Stimulated activated CD4-positive, alpha-beta T cell treated with anti-CD3 and anti-CD28 coated beads, Interleukin-2, amount 100 ng/mL, for 24 hours (primary cell): ENCODE results near the gene ZNF503.

ENCODE experiments used
- DNase-seq, 2 donors: peaks; one replicate each; pipeline ENCODE4 v3.0.0-alpha.2; 2020

Gene ZNF503

GRCh38 chr10:75406462-75407223 lies 5.1 kb upstream of the ZNF503 start:
- no peak for DNase-seq

DNA sequence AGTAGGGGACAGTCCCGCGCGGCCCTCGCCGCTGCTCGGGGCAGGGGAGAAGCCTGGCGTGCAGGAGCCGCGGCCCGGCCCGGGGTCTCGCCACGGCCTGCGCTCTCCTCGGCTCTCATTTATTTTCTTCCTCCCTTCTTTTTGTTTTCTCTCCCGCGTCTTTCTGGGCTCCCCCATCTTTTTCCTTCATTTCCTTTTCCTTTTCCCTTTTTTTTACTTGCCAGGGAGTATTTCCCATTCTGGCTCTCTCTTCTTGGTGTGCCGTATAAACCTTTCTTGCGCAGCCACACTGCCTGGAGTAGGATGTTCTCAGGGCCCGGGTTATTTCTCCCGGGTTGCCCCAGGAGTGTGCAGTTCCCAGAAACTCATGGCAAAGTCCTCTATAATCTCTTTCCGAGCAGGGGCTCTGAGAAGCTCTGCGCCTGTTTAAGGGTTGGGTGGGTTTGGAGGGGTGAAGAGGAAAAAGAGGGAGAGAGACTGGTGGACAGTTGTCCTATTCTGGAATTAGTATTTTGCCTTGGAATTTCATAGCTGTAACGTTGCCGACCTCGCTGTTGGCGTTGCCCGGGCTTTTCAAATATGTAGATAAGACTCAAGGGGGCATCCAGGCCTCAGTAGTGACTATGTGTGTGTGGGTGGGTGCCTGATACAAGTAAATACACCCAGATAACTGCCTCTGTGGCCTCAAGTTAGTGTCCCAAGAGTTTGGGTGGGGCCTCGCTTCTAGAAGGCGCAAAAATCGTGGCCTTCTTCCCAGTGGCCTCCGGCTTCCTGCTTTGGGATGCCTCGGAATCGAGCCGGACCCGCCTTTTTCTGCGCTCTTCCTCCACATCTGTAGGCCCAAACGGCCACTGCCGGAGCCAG lies 4.3 kb upstream of the ZNF503 start:
- no peak for DNase-seq

DNA sequence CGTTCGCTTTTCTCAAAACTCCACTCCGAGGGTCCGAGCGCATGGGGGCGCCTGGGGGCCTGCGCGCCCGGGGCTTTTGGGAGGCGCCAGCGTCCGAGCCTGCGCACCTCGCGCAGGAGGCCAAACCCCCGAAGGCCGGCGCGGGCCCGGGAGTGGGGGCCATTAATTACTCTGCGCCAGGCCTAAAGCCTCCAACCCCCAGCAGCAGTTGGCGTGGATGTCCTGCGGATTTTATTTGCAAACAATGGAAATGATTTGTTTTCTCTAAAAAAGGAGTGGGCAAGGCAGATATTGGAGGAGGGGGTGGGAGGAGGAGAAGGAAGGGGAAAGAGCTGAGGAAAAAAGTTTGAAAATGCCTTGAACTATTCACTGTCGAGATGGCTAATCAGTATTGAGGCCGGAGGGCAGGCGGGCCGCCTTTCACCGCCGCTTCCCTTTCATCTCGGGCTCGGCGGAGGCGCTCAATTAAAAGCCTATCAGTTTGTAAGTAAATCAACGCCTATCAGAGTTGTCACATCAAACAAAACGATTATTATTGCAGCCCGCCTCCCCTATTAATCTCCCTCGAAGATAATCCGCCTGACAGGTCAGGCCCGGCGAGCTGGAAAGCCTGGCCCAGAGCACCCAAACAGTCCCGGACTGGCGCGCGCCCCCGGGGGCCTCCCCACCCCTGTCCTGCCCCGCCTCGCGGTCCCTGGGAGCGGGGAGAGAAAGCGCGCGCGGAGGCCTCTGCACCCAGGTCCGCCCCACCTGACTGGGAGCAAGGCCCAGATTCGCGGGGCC lies 3.4 kb upstream of the ZNF503 start:
- DNase-seq, result no peak

DNA sequence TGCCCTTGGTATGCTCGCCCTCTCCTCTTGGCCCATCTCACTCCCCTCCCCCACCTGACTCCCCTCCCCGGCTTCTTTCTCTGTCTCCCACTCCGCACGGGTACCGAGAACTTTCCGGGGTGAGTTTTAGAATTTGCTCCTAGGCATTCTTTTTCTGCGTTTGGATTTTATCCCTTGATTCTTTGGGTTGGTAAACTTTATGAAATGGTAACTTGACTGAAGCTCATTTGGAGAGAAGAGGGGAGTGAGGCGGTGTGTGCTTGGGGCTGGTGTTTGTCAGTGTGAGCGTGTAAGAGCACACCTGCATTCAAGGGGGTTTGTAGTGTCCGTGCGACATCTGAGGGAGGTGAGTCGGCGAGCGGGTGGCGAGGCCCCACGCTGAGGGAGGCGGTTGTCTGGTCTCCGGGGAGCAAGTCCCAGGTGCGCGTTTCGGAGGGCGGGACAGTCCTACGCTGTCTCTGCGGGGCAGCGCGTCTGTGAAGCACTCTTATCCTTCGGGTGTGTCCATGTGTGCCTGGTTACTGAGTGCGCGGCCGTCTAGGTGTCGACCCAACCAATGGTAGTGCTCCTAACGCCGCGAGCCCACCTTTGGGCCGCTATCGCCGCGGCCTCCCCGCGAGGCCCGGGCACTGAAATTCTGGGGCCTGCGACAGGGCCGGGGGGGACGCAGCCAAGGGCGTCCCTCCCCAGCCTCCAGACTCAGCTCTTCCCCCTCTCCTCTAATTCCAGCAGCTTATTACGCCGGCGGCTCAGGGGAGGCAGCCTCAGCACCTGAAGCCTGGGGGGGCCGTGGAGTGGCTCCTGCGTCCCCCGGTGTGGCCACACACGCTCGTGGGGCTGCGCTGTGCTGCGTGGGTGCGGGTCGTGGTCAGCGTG lies 2.6 kb upstream of the ZNF503 start:
- no peak for DNase-seq

DNA sequence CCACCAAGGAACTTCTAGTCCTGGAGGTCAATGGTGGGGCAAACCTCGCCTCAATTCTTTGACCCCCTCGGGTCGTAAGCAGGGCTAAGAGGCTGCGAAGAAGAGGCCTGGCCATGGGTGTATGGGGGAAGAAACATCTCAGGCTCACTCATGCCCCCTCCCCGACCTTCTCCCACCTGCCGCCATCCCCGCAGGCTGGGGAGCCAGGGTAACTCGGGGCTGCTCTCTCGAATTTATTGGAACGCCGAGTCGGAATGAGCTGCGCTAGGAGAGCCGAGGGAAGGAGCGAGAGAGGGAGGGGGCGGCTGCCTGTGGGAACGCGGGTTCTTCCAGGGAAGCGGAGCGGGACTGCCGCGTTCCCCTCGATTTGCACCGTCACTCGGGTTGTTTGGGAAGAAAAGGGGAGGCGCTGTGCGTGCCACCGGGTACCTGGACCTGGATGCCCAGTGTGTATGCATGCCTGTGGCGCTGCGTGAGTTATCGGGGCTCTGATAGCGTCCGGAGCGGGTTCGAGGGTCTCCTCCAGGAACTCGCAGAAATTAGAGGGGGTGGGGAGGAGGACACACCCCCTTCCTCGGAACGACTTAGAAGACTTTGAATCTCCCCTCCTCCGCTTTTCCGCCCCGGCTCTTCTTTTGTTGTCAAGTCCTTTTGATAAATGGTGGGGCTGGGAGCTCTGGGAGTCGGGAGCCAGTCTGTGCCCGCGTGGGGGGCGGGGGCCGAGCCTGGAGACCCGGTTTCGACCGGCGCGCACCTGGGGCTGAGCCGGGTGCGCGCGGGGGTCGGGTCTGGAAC lies 1.8 kb upstream of the ZNF503 start:
- no peak for DNase-seq

DNA sequence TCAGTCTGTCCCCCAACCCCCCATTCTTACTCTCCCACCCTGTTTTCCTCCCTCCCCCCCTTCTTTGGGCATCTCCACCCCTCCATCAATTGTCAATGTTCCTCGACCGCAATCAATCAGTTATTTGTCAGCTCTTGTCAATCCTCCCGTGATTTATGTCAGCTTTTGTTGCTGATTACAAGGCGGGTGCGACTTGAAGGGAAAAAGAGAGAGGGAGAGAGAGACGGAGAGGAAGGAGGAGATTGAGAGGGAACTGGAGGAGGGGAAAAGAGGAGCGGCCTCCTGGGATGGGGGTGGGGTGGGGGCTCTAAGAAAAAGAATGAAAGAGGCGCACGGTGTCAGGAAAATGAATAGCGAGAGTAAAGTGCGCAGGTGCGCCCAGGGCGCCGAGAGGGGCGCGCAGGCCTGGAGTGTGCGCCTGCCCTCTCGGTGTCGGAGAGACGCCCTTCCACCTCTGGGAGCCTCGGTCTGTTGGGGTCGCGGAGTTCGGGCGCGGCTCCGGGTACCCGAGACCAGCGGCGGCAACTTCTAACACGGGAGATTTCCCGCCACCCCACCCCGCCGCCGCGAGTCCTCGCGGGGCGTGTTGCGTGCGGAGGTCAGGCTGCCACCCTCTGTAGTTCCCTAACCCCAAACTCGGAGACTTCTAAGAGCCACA lies 1.1 kb upstream of the ZNF503 start:
- DNase-seq, result no peak

DNA sequence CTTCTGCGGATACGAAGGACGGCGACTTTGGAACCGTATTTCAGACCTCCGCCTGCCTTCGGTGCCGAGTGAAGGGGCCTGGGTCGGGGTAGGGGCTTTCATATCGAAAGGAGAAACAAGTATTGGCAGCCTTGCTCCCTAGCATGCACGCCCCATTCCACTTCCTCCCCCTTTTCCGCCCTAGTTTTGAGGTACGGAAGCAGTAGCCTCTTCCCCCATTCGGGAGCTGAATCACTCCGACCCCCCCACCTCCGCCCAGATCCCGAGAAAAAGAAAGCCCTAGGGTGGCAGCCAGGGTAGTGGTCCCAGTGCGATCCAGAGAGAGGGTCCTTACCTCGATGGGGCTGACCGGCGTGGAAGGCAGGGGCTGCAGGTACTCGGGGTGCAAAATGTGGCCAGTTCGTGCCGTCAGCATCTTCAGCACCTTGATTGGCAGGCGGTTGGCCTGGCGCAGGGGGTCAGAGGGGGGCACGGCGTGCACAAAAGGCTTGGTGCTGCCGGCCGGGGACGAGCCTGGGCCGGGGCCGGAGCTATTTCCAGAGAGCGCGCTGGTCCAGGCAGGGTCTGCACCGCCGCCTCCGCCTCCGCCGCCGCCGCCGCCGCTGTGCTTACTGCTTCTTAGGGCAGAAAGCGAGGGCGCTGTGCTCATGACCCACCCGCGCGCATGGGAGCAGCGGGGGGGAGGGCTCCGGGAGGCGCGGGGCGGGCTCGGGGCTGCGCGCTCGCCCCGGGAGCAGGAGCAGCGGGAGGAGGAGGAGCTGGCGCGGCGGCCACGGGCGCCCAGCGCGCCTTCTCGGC lies 594 bp downstream of the ZNF503 start:
- no peak for DNase-seq

DNA sequence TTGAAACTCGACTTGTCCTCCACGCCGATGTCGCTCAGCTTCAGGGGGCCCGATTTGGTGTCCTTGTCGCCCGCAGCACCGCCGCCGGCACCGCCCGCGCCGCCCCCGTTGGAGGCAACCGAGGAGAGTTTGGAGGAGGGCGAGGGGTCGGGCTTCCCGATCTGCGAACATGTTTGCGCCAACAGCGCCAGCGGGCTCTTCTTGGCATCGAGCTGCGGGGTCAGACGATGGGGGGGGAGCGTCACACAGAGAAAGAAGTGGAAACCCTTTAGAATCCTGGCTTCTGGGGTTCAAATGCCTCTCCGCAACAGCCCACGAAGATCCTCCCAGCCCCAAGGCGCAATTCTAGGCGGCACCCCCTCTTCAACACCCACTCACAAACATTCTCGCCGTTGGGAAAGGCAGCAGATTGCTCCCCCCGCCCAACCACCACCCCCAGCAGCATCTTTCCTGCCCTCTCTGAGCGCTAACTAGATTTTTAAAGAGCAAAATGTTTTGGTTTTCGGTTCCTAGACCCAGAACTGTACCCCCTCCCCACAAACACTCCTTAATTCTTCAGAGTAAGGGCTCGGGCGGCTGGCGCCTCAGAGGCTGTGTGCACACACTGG lies 1.3 kb downstream of the ZNF503 start:
- DNase-seq, result no peak

DNA sequence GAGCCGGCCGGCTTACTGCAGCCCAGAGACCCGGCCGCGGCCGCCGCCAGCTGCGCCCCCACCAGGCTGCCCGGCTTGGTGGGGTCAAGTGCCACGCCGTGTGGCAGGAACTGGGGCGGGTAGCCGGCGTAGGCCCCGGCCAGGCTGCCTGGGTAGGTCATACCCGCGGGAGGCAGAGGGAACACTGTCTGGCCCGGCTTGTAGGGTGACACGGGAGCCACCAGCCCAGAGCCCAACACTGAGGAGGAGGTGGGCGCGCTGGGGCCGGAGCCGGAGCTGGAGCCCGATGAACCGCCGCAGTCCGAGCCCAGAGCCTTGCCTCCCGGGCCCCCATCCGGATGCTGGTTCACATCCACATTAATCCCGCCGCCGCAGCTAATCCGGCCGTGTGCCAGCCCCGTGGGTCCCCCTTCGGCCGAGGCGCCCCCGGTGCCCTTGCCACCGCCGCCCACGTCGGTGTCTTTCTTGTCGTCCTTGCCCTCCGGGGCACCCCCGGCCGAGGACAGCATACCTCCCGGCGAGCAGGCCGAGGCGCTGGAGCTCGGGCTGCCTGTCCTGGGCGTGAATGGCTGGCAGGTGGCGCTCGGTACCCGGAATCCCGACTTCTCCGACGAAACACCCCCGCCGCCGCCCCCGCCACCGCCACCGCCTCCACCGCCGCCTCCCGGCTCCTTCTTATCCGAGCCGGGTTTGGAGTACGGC lies 2.0 kb downstream of the ZNF503 start:
- peak; percentile 40 to 63 for DNase-seq

DNA sequence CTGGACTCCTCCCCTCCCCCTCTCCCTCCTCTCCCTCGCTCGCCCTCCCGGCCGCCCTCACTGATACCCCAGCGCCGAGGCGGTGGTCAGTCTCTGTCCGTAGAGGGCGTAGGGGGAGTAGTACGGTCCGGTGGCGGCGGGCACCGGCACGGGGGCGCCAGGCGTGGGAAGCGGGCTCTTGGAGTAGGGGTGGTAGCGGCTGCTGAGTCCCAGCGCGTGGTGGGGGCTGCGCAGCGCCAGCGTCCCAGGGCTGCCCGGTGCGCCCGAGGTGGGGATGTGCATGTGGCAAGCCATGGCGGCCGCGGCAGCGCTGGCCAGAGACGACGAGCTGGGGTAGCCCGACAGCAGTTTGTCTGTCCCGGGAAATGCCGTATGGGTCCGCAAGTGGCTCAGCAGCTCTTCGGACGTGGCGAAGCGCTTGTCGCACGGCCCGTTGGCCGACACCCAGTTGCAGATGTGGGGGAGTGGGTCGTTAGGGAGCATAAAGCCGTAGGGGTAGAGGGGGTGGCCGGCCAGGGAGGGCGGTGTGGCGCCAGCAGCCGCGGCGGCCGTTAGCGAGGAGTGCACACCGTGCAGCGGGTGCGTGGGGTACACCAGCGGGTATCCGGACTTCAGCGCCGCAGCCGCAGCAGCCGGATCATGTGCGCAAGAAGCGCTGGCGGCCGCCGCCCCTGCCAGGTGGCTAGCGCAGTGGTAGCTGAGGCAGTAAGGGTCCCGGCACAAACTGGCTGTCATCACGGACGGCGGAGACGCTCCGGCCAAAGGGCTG lies 2.7 kb downstream of the ZNF503 start:
- no peak for DNase-seq

DNA sequence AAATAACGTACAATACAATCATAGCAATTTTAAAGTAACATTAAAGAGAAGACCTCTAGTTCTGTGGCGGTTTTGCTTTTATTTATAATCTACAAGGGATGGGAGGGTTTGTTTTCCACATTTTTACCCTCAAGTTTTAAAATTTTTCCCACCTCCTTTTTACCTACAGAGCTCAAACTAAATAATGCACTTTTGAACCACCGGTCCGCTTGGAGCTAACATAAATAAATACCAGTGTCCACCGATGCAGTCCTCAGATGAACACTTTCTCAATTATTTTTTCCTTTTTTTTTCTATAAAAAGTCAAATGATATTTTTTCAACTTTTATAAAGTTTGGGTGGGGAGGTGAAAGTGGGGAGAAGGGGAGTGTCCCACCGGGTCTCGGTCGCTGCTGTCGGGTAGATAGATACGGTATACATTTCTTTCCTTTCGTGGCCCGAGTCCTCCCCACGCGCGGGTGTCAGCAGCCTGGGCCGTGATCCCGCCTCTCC lies 3.3 kb downstream of the ZNF503 start:
- DNase-seq, result no peak

GRCh38 chr10:75397496-75398199 lies 3.9 kb downstream of the ZNF503 start:
- DNase-seq, result no peak

DNA sequence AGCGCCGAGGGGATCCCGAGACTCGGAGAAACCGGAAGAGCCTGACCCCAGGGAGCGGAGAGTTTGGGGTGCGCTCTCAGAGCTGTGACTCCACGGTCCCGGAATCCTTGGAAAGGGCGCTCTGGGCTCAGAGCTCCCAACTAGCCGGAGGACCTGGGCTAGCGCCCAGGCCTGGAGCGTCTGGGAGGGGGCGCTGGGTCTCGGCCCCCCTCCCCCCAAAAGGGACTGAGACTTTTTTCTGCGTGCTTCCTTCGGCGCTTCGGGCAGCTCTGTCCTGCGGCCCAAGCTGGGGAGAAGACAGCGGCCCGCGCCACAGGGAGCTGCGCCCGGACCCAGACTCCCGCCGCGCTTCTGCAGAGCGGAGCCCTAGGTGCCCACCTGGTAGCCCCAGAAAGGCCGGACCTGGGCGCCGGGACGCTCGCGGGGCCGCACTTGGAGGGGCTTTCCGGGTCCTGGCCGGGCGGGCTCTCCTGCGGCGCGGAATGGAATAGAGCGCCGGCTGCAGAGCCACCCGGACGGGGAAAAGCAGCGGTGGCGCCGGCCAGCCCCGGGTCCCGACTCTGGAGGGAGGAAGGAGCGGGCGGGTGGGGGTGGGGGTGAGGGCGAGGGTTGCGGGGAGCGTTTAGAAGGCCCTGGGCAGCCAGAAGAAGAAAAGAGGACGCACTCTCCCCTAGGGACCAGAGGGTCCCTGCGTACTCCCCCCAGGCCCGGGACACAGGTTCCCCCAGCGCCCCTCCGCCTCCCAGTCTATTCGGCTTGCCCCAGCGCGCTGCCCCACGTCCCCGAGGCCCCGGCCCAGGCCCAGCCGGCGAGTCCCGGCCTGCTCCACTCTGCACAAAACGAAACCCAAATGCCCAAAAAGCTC lies 4.7 kb downstream of the ZNF503 start:
- DNase-seq, result no peak

- DNase-seq, result no peak
Measured at GRCh38 chr10:75395932-75396630, 5.5 kb downstream of the ZNF503 start.

- DNase-seq, result peak; percentile 24 to 58
Measured at GRCh38 chr10:75395066-75395931, 6.3 kb downstream of the ZNF503 start.
